ENCODE measurements around the gene KLHL8.

DNA sequence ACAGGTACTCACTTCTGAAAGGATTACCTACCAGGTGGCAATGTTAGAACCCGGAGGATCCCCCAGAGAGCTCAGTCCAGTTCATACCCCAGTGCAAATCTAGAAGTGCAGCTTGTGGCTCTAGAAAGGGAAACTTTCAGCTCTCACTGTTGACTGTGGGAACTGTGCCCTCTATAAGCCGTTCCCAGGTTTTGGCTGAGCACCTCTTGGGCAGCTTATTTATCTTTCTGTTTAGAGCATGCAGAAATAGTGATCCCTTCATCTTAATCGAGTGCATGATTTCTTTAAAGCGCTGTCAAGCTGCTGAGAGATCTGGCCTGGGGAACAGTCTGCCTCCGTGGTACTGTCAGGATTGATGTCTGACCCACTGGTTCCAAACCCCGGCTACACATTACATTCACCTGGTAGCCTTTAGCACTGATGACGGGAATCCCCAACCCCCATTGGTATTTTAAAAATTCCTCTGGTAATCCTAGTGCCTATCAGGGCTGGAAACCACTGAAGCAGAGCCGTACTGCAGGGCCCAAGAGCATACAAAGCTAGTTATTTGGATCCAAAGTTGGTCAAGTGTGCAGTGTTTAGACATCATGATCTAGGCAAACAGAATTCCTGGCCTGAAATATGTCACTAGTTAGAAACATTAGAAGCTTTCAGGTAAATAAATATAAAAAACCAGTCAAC lies 103.2 kb downstream of the KLHL8 start:
- TF ChIP-seq POLR2A (IDR thresholded peaks at IDR 0.05) = no peak
- TF ChIP-seq, protein P1, sequence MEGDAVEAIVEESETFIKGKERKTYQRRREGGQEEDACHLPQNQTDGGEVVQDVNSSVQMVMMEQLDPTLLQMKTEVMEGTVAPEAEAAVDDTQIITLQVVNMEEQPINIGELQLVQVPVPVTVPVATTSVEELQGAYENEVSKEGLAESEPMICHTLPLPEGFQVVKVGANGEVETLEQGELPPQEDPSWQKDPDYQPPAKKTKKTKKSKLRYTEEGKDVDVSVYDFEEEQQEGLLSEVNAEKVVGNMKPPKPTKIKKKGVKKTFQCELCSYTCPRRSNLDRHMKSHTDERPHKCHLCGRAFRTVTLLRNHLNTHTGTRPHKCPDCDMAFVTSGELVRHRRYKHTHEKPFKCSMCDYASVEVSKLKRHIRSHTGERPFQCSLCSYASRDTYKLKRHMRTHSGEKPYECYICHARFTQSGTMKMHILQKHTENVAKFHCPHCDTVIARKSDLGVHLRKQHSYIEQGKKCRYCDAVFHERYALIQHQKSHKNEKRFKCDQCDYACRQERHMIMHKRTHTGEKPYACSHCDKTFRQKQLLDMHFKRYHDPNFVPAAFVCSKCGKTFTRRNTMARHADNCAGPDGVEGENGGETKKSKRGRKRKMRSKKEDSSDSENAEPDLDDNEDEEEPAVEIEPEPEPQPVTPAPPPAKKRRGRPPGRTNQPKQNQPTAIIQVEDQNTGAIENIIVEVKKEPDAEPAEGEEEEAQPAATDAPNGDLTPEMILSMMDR (IDR thresholded peaks at IDR 0.05) = no peak

Data from adrenal gland (tissue), 5 donors.